ENCODE measurements around the gene PPM1H.
A peak's percentile ranks its signal among the peaks of the same experiment; 100 is the strongest.
"Not testable (repeated sequence)": the region's sequence is repeated elsewhere in the genome, so short reads cannot be mapped to it uniquely, and the experiment has no call there.

PPM1H gene

GRCh38 chr12:62832027-62832426 lies 102.9 kb downstream of the PPM1H start:
- no peak for DNase-seq

- no peak for DNase-seq
Measured at GRCh38 chr12:62827855-62828254, 107.1 kb downstream of the PPM1H start.

GRCh38 chr12:62827042-62827441 lies 107.9 kb downstream of the PPM1H start:
- DNase-seq: no peak

GRCh38 chr12:62817556-62818271 lies 117.2 kb downstream of the PPM1H start:
- no peak for DNase-seq

GRCh38 chr12:62814243-62814642 lies 120.7 kb downstream of the PPM1H start:
- no peak for DNase-seq

GRCh38 chr12:62813031-62813829 lies 121.7 kb downstream of the PPM1H start:
- DNase-seq: peak; percentile 66

GRCh38 chr12:62811481-62811880 lies 123.5 kb downstream of the PPM1H start:
- DNase-seq: not testable (repeated sequence)

- no peak for DNase-seq
Measured at GRCh38 chr12:62808166-62808879, 126.6 kb downstream of the PPM1H start.

- no peak for DNase-seq
Measured at GRCh38 chr12:62806893-62807292, 128.1 kb downstream of the PPM1H start.

GRCh38 chr12:62806244-62806836 lies 128.6 kb downstream of the PPM1H start:
- DNase-seq: no peak

- DNase-seq: no peak
Measured at GRCh38 chr12:62805517-62805916, 129.4 kb downstream of the PPM1H start.

- no peak for DNase-seq
Measured at GRCh38 chr12:62803756-62804155, 131.2 kb downstream of the PPM1H start.

- no peak for DNase-seq
Measured at GRCh38 chr12:62802984-62803383, 132.0 kb downstream of the PPM1H start.

GRCh38 chr12:62802321-62802720 lies 132.6 kb downstream of the PPM1H start:
- DNase-seq: no peak

GRCh38 chr12:62801796-62802195 lies 133.2 kb downstream of the PPM1H start:
- no peak for DNase-seq

GRCh38 chr12:62800707-62801400 lies 134.1 kb downstream of the PPM1H start:
- DNase-seq: no peak

GRCh38 chr12:62799766-62800406 lies 135.1 kb downstream of the PPM1H start:
- DNase-seq: no peak

- DNase-seq: peak; percentile 68
Measured at GRCh38 chr12:62799126-62799736, 135.7 kb downstream of the PPM1H start.

GRCh38 chr12:62794218-62794583 lies 140.7 kb downstream of the PPM1H start:
- DNase-seq: no peak

GRCh38 chr12:62793256-62794217 lies 141.4 kb downstream of the PPM1H start:
- DNase-seq: peak; percentile 89

All from activated CD8-positive, alpha-beta memory T cell treated with anti-CD3 and anti-CD28 coated beads for 24 hours (primary cell).